A172 (cell line): ENCODE results near the gene TNFRSF21. TPM values are rescaled to one million over a fixed set of nuclear protein-coding genes. Genes with fewer than 3 reads are reported as not detected.
A peak's percentile ranks its signal among the peaks of the same experiment; 100 is the strongest.

ENCODE experiments used
- DNase-seq: peaks from one replicate; pipeline ENCODE4 v3.0.0-alpha.2; 2015; ENCODE audit warnings: low spot score
- total RNA-seq: library from RNA; depleted of rRNA; stranded (reverse); fragments of >200 nt; shearing (Covaris generic); gene quantifications from 2 replicates; pipeline ENCODE4 v1.2.3, GENCODE V29; 2014

TNFRSF21 gene
- total RNA-seq, 1 experiment from 2014 or later = 11.1 TPM

- no peak for DNase-seq
These were observed 88.1 kb downstream of the TNFRSF21 start for GRCh38 chr6:47221565-47221964.

GRCh38 chr6:47209632-47210031 is 100.1 kb downstream of the TNFRSF21 start:
- DNase-seq = no peak

GRCh38 chr6:47207261-47207660 is 102.4 kb downstream of the TNFRSF21 start:
- DNase-seq = no peak

- DNase-seq = no peak
These were observed 103.1 kb downstream of the TNFRSF21 start for GRCh38 chr6:47206626-47207025.

- no peak for DNase-seq
These were observed 105.6 kb downstream of the TNFRSF21 start for GRCh38 chr6:47203938-47204611.

- no peak for DNase-seq
These were observed 106.3 kb downstream of the TNFRSF21 start for GRCh38 chr6:47203266-47203937.

GRCh38 chr6:47202644-47203205 is 107.0 kb downstream of the TNFRSF21 start:
- no peak for DNase-seq

- no peak for DNase-seq
These were observed 109.0 kb downstream of the TNFRSF21 start for GRCh38 chr6:47200536-47201334.

- no peak for DNase-seq
These were observed 111.7 kb downstream of the TNFRSF21 start for GRCh38 chr6:47197682-47198640.

- DNase-seq = no peak
These were observed 113.6 kb downstream of the TNFRSF21 start for GRCh38 chr6:47196113-47196512.

GRCh38 chr6:47195011-47195650 is 114.6 kb downstream of the TNFRSF21 start:
- DNase-seq = no peak

- peak; percentile 74 for DNase-seq
These were observed 121.1 kb downstream of the TNFRSF21 start for GRCh38 chr6:47188588-47189021.

- no peak for DNase-seq
These were observed 121.7 kb downstream of the TNFRSF21 start for GRCh38 chr6:47187893-47188587.

GRCh38 chr6:47187113-47187512 is 122.6 kb downstream of the TNFRSF21 start:
- no peak for DNase-seq

- DNase-seq = no peak
These were observed 127.3 kb downstream of the TNFRSF21 start for GRCh38 chr6:47182291-47182957.

- DNase-seq = no peak
These were observed 128.0 kb downstream of the TNFRSF21 start for GRCh38 chr6:47181681-47182080.
